HL-60 (cell line): Measurements from ENCODE around the gene SOX21.

ENCODE experiments used
- CTCF ChIP-seq: IDR thresholded peaks from one replicate; pipeline ENCODE4 v1.5.1; 2011; ENCODE audit warnings: low read length, control low read depth, inconsistent platforms; ENCODE audit not compliant: insufficient read depth
- POLR2AphosphoS5 ChIP-seq: IDR thresholded peaks from 2 replicates; pipeline ENCODE4 v1.6.1; 2012; ENCODE audit warnings: low read depth
- REST ChIP-seq: IDR thresholded peaks from 2 replicates; pipeline ENCODE4 v1.6.1; 2012; ENCODE audit warnings: low read depth; ENCODE audit not compliant: insufficient replicate concordance

GRCh38 chr13:94677799-94678198, 34.5 kb downstream of the SOX21 start:
- no peak for TF ChIP-seq CTCF
- TF ChIP-seq REST = no peak
- no peak for TF ChIP-seq POLR2AphosphoS5
